Measurements from ENCODE around the gene EGFL8.

- peak in 1 of 2 donors; percentile 56 for TF ChIP-seq POLR2A (IDR thresholded peaks at IDR 0.05)
- TF ChIP-seq CTCF (IDR thresholded peaks at IDR 0.05): no peak
These were observed 13.6 kb downstream of the EGFL8 start, which contains the start of gene RNF5 for GRCh38 chr6:32177788-32178546.
